ENCODE results near the gene MRPL43.

DNA sequence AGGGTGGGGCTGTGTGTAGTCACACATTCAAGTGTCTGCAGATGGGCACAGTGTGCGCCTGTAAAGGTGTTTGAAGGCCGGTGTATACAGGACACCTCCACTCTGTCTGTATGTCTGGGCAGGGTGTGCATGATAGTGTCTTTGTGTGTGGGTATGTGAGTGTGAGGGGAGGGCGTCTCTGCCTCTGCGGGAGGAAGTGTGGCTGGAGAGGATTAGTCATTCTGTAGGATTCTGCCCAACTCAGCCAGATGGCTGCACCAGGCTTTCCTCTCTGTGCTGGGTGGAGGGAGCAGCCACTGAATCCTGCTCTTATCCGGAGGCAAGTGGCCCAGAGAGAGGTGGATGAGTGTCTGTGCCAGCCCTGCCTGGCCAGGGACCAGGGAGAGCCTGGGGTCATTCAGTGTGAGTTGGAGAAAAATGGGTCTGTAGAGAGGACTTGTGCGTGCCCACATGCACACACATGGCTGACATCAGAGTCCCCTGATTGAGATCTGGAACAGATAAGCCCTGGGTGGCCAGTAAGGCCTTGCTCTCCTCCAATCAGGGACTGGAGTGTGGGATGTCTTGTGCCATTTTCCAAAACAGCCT lies 45.4 kb upstream of the MRPL43 start:
- TF ChIP-seq, protein P1, sequence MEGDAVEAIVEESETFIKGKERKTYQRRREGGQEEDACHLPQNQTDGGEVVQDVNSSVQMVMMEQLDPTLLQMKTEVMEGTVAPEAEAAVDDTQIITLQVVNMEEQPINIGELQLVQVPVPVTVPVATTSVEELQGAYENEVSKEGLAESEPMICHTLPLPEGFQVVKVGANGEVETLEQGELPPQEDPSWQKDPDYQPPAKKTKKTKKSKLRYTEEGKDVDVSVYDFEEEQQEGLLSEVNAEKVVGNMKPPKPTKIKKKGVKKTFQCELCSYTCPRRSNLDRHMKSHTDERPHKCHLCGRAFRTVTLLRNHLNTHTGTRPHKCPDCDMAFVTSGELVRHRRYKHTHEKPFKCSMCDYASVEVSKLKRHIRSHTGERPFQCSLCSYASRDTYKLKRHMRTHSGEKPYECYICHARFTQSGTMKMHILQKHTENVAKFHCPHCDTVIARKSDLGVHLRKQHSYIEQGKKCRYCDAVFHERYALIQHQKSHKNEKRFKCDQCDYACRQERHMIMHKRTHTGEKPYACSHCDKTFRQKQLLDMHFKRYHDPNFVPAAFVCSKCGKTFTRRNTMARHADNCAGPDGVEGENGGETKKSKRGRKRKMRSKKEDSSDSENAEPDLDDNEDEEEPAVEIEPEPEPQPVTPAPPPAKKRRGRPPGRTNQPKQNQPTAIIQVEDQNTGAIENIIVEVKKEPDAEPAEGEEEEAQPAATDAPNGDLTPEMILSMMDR (IDR thresholded peaks at IDR 0.05; ENCODE audit: borderline replicate concordance, extremely low read depth, low read length, poor library complexity, severe bottlenecking), result no peak
- no peak for TF ChIP-seq EZH2 (IDR thresholded peaks at IDR 0.05; ENCODE audit: borderline replicate concordance, low read depth, low read length, severe bottlenecking)
